Karpas-422 (cell line): Measurements from ENCODE around the gene PRKG1. TPM values are rescaled to one million over a fixed set of nuclear protein-coding genes. Genes with fewer than 3 reads are reported as not detected.

Experiments used
- DNase-seq: peaks from one replicate; pipeline ENCODE4 v3.0.0-alpha.2; 2015
- H2AFZ ChIP-seq: fragments of 200-600 bp; sonication (generic); 2 replicates; pipeline ENCODE4 v1.6.1; 2014; ENCODE audit warnings: antibody characterized with exemption, low read length, mixed read lengths
- H3K27ac ChIP-seq: fragments of 200-600 bp; sonication (generic); 2 replicates; pipeline ENCODE4 v1.5.1; 2014; ENCODE audit warnings: mild to moderate bottlenecking, low read length, moderate library complexity
- H3K27me3 ChIP-seq: fragments of 200-600 bp; sonication (generic); 2 replicates; pipeline ENCODE4 v1.6.1; 2014; ENCODE audit warnings: low read length, mixed read lengths
- H3K36me3 ChIP-seq: fragments of 200-600 bp; sonication (generic); 2 replicates; pipeline ENCODE4 v1.6.1; 2014; ENCODE audit warnings: low read length, mixed read lengths; ENCODE audit not compliant: insufficient read depth
- H3K4me1 ChIP-seq: fragments of 200-600 bp; sonication (generic); 2 replicates; pipeline ENCODE4 v1.6.1; 2014; ENCODE audit warnings: mild to moderate bottlenecking, low read length, mixed read lengths
- H3K4me2 ChIP-seq: fragments of 200-600 bp; sonication (generic); 2 replicates; pipeline ENCODE4 v1.6.1; 2014; ENCODE audit warnings: low read length, low read depth, mild to moderate bottlenecking; ENCODE audit not compliant: poor library complexity, severe bottlenecking
- H3K4me3 ChIP-seq: fragments of 200-600 bp; sonication (generic); 2 replicates; pipeline ENCODE4 v1.5.1; 2014; ENCODE audit warnings: mild to moderate bottlenecking, antibody characterized with exemption, low read length, mixed read lengths
- H3K79me2 ChIP-seq: fragments of 200-600 bp; sonication (generic); 2 replicates; pipeline ENCODE4 v1.6.1; 2014; ENCODE audit warnings: mild to moderate bottlenecking, low read length, mixed read lengths
- H3K9ac ChIP-seq: fragments of 200-600 bp; sonication (generic); 2 replicates; pipeline ENCODE4 v1.6.0; 2014; ENCODE audit warnings: low read length
- H3K9me2 ChIP-seq: fragments of 200-600 bp; sonication (generic), shearing (Covaris generic); replicated peaks from 2 replicates; pipeline ENCODE4 v1.6.0; 2014; ENCODE audit warnings: mild to moderate bottlenecking, low read length, moderate library complexity; ENCODE audit not compliant: insufficient read depth
- H3K9me3 ChIP-seq: fragments of 300-700, 200-600 bp; sonication (generic); 2 replicates; pipeline ENCODE4 v1.6.1; 2014; ENCODE audit warnings: low read length, mixed read lengths
- H4K20me1 ChIP-seq: fragments of 200-600 bp; sonication (generic); 2 replicates; pipeline ENCODE4 v1.6.1; 2014; ENCODE audit warnings: mild to moderate bottlenecking, antibody characterized with exemption, low read length, low read depth; ENCODE audit not compliant: insufficient read depth
- total RNA-seq: library from RNA; depleted of rRNA; stranded (reverse); fragments of >200 nt; shearing (Covaris generic); gene quantifications from 2 replicates; pipeline ENCODE4 v1.2.3, GENCODE V29; 2014; ENCODE audit warnings: low replicate concordance

PRKG1 gene
- total RNA-seq, 1 experiment from 2014 or later: not detected

- H3K79me2 ChIP-seq: no peaks in the 10 kb centered on the region
- no peaks in the 10 kb centered on the region for H3K9me3 ChIP-seq
- no peak for DNase-seq
- H3K4me3 ChIP-seq: no peak overlapping the region
- no peak overlapping the region for H3K9ac ChIP-seq
- H3K27ac ChIP-seq: no peak overlapping the region
- H4K20me1 ChIP-seq: no peaks in the 10 kb centered on the region
- no peak overlapping the region for H2AFZ ChIP-seq
- H3K9me2 ChIP-seq: no peaks in the 10 kb centered on the region
- H3K4me2 ChIP-seq: no peak overlapping the region
- no peaks in the 10 kb centered on the region for H3K4me1 ChIP-seq
- no peaks in the 10 kb centered on the region for H3K36me3 ChIP-seq
- H3K27me3 ChIP-seq: no peaks in the 10 kb centered on the region
Measured at GRCh38 chr10:51920672-51921071, 846.4 kb downstream of the PRKG1 start.

- no peak overlapping the region for H3K27ac ChIP-seq
- no peak overlapping the region for H3K4me3 ChIP-seq
- H3K4me1 ChIP-seq: no peaks in the 10 kb centered on the region
- no peak overlapping the region for H3K4me2 ChIP-seq
- H3K79me2 ChIP-seq: no peaks in the 10 kb centered on the region
- H3K9me3 ChIP-seq: 0 out of 2 replicates have a peak, but pooled peaks cover 3% of the 10 kb centered on the region
- DNase-seq: no peak
- H4K20me1 ChIP-seq: no peaks in the 10 kb centered on the region
- no peaks in the 10 kb centered on the region for H3K36me3 ChIP-seq
- H3K9ac ChIP-seq: no peak overlapping the region
- no peak overlapping the region for H2AFZ ChIP-seq
- no peaks in the 10 kb centered on the region for H3K27me3 ChIP-seq
- no peaks in the 10 kb centered on the region for H3K9me2 ChIP-seq
Measured at GRCh38 chr10:51924359-51924758, 850.1 kb downstream of the PRKG1 start.

- Histone ChIP-seq H2AFZ (no peak overlapping the region), H3K4me2 (no peak overlapping the region), H3K9ac (no peak overlapping the region), H4K20me1 (no peaks in the 10 kb centered on the region), H3K4me1 (no peaks in the 10 kb centered on the region), H3K27ac (no peak overlapping the region), H3K9me3 (peaks cover 6% of the 10 kb centered on the region; the same call in 1 of the 2 replicates), H3K9me2 (no peaks in the 10 kb centered on the region), H3K79me2 (no peaks in the 10 kb centered on the region), H3K27me3 (no peaks in the 10 kb centered on the region), H3K36me3 (no peaks in the 10 kb centered on the region), H3K4me3 (no peak overlapping the region)
- DNase-seq: no peak
Measured at GRCh38 chr10:51926337-51926736, 852.0 kb downstream of the PRKG1 start.

GRCh38 chr10:51928162-51928561, 853.9 kb downstream of the PRKG1 start:
- Histone ChIP-seq H4K20me1 (no peaks in the 10 kb centered on the region), H3K4me3 (no peak overlapping the region), H3K9me2 (no peaks in the 10 kb centered on the region), H3K79me2 (no peaks in the 10 kb centered on the region), H3K4me2 (no peak overlapping the region), H3K9ac (no peak overlapping the region), H2AFZ (no peak overlapping the region), H3K27ac (no peak overlapping the region), H3K27me3 (no peaks in the 10 kb centered on the region), H3K4me1 (no peaks in the 10 kb centered on the region), H3K36me3 (no peaks in the 10 kb centered on the region), H3K9me3 (peaks cover 6% of the 10 kb centered on the region; the same call in 1 of the 2 replicates)
- no peak for DNase-seq

GRCh38 chr10:51932530-51932929, 858.2 kb downstream of the PRKG1 start:
- no peaks in the 10 kb centered on the region for H3K79me2 ChIP-seq
- no peak overlapping the region for H3K4me3 ChIP-seq
- DNase-seq: no peak
- no peak overlapping the region for H3K27ac ChIP-seq
- no peaks in the 10 kb centered on the region for H3K36me3 ChIP-seq
- no peak overlapping the region for H2AFZ ChIP-seq
- no peaks in the 10 kb centered on the region for H4K20me1 ChIP-seq
- no peaks in the 10 kb centered on the region for H3K9me2 ChIP-seq
- H3K4me1 ChIP-seq: no peaks in the 10 kb centered on the region
- no peak overlapping the region for H3K9ac ChIP-seq
- H3K9me3 ChIP-seq: peaks cover 6% of the 10 kb centered on the region; the same call in 1 of the 2 replicates
- H3K4me2 ChIP-seq: no peak overlapping the region
- H3K27me3 ChIP-seq: no peaks in the 10 kb centered on the region

- H3K36me3 ChIP-seq: no peaks in the 10 kb centered on the region
- no peak overlapping the region for H3K9ac ChIP-seq
- H3K27me3 ChIP-seq: no peaks in the 10 kb centered on the region
- H3K4me3 ChIP-seq: no peak overlapping the region
- no peaks in the 10 kb centered on the region for H3K4me1 ChIP-seq
- no peak for DNase-seq
- no peak overlapping the region for H3K4me2 ChIP-seq
- H3K27ac ChIP-seq: no peak overlapping the region
- H2AFZ ChIP-seq: no peak overlapping the region
- H3K9me2 ChIP-seq: no peaks in the 10 kb centered on the region
- no peaks in the 10 kb centered on the region for H3K79me2 ChIP-seq
- H4K20me1 ChIP-seq: no peaks in the 10 kb centered on the region
- H3K9me3 ChIP-seq: peaks cover 4% of the 10 kb centered on the region; the same call in 1 of the 2 replicates
Measured at GRCh38 chr10:51934373-51934772, 860.1 kb downstream of the PRKG1 start.

GRCh38 chr10:51935341-51935740, 861.1 kb downstream of the PRKG1 start:
- no peaks in the 10 kb centered on the region for H3K36me3 ChIP-seq
- H3K79me2 ChIP-seq: no peaks in the 10 kb centered on the region
- H3K9me2 ChIP-seq: no peaks in the 10 kb centered on the region
- no peak for DNase-seq
- no peak overlapping the region for H3K4me3 ChIP-seq
- H3K4me1 ChIP-seq: no peaks in the 10 kb centered on the region
- H3K27me3 ChIP-seq: no peaks in the 10 kb centered on the region
- no peak overlapping the region for H3K4me2 ChIP-seq
- H3K9me3 ChIP-seq: no peaks in the 10 kb centered on the region; the same call in 1 of the 2 replicates
- no peak overlapping the region for H3K27ac ChIP-seq
- H4K20me1 ChIP-seq: no peaks in the 10 kb centered on the region
- no peak overlapping the region for H2AFZ ChIP-seq
- no peak overlapping the region for H3K9ac ChIP-seq

GRCh38 chr10:51937308-51938140, 863.2 kb downstream of the PRKG1 start:
- Histone ChIP-seq H3K9me3 (no peaks in the 10 kb centered on the region; the same call in 1 of the 2 replicates), H3K79me2 (no peaks in the 10 kb centered on the region), H4K20me1 (no peaks in the 10 kb centered on the region), H3K27ac (no peak overlapping the region), H2AFZ (no peak overlapping the region), H3K4me3 (no peak overlapping the region), H3K9ac (no peak overlapping the region), H3K27me3 (no peaks in the 10 kb centered on the region), H3K4me2 (no peak overlapping the region), H3K36me3 (no peaks in the 10 kb centered on the region), H3K9me2 (no peaks in the 10 kb centered on the region), H3K4me1 (no peaks in the 10 kb centered on the region)
- DNase-seq: no peak
